Measurements from ENCODE around the gene AFMID.
"Not testable (repeated sequence)": the region's sequence is repeated elsewhere in the genome, so short reads cannot be mapped to it uniquely, and the experiment has no call there.

The AFMID gene

GRCh38 chr17:78248051-78248914, 61.1 kb downstream of the AFMID start:
- Histone ChIP-seq H3K4me1 (ENCODE audit: insufficient read depth, low read length) (peaks cover 4% of the 10 kb centered on the region; the same call in 1 of the 2 replicates), H3K27ac (ENCODE audit: low read depth, low read length) (no peak overlapping the region), H3K27me3 (ENCODE audit: insufficient read depth, low read length) (no peaks in the 10 kb centered on the region), H3K9ac (ENCODE audit: low read depth, low read length) (no peak overlapping the region), H3K36me3 (ENCODE audit: insufficient read depth, low read length) (no peaks in the 10 kb centered on the region), H3K4me3 (ENCODE audit: low read length) (no peak overlapping the region), H3K9me3 (ENCODE audit: insufficient read depth, low read depth, low read length) (0 out of 2 replicates have a peak, but pooled peaks cover 6% of the 10 kb centered on the region)
- WGBS, result 95% methylated on average over 30 of the region's 30 CpGs

- Histone ChIP-seq H3K27me3 (ENCODE audit: insufficient read depth, low read length) (no peaks in the 10 kb centered on the region), H3K9ac (ENCODE audit: low read depth, low read length) (no peak overlapping the region)
- 90% methylated on average over 16 of the region's 16 CpGs for WGBS
These were observed 62.1 kb downstream of the AFMID start for GRCh38 chr17:78249074-78249817.

GRCh38 chr17:78249818-78250806, 63.0 kb downstream of the AFMID start:
- no peaks in the 10 kb centered on the region for H3K36me3 ChIP-seq (ENCODE audit: insufficient read depth, low read length)
- H3K9me3 ChIP-seq (ENCODE audit: insufficient read depth, low read depth, low read length), result 0 out of 2 replicates have a peak, but pooled peaks cover 6% of the 10 kb centered on the region
- H3K4me1 ChIP-seq (ENCODE audit: insufficient read depth, low read length), result peaks cover 4% of the 10 kb centered on the region; the same call in 1 of the 2 replicates
- no peak overlapping the region for H3K9ac ChIP-seq (ENCODE audit: low read depth, low read length)
- no peak overlapping the region for H3K4me3 ChIP-seq (ENCODE audit: low read length)
- no peak overlapping the region for H3K27ac ChIP-seq (ENCODE audit: low read depth, low read length)
- 89% methylated on average over 20 of the region's 20 CpGs for WGBS
- no peaks in the 10 kb centered on the region for H3K27me3 ChIP-seq (ENCODE audit: insufficient read depth, low read length)

More at GRCh38 chr17:78249074-78249817, 62.1 kb downstream of the AFMID start:
- Histone ChIP-seq H3K4me3 (ENCODE audit: low read length) (no peak overlapping the region), H3K36me3 (ENCODE audit: insufficient read depth, low read length) (no peaks in the 10 kb centered on the region), H3K4me1 (ENCODE audit: insufficient read depth, low read length) (peaks cover 4% of the 10 kb centered on the region; the same call in 1 of the 2 replicates), H3K9me3 (ENCODE audit: insufficient read depth, low read depth, low read length) (0 out of 2 replicates have a peak, but pooled peaks cover 6% of the 10 kb centered on the region), H3K27ac (ENCODE audit: low read depth, low read length) (no peak overlapping the region)

- no peaks in the 10 kb centered on the region for H3K36me3 ChIP-seq (ENCODE audit: insufficient read depth, low read length)
- no peak overlapping the region for H3K9ac ChIP-seq (ENCODE audit: low read depth, low read length)
- H3K9me3 ChIP-seq (ENCODE audit: insufficient read depth, low read depth, low read length), result no peaks in the 10 kb centered on the region
- no peaks in the 10 kb centered on the region for H3K27me3 ChIP-seq (ENCODE audit: insufficient read depth, low read length)
- no peak overlapping the region for H3K4me3 ChIP-seq (ENCODE audit: low read length)
- peaks cover 5% of the 10 kb centered on the region; the same call in 1 of the 2 replicates for H3K4me1 ChIP-seq (ENCODE audit: insufficient read depth, low read length)
- WGBS, result 44% methylated on average over 27 of the region's 27 CpGs
- no peak overlapping the region for H3K27ac ChIP-seq (ENCODE audit: low read depth, low read length)
These were observed 64.0 kb downstream of the AFMID start for GRCh38 chr17:78250891-78251772.

- peaks cover 11% of the 10 kb centered on the region; the same call in 1 of the 2 replicates for H3K4me1 ChIP-seq (ENCODE audit: insufficient read depth, low read length)
- H3K9ac ChIP-seq (ENCODE audit: low read depth, low read length), result no peak overlapping the region
- no peak overlapping the region for H3K27ac ChIP-seq (ENCODE audit: low read depth, low read length)
- no peak overlapping the region for H3K4me3 ChIP-seq (ENCODE audit: low read length)
- H3K9me3 ChIP-seq (ENCODE audit: insufficient read depth, low read depth, low read length), result no peaks in the 10 kb centered on the region
- H3K27me3 ChIP-seq (ENCODE audit: insufficient read depth, low read length), result no peaks in the 10 kb centered on the region
- 82% methylated on average over 5 of the region's 6 CpGs for WGBS
- H3K36me3 ChIP-seq (ENCODE audit: insufficient read depth, low read length), result no peaks in the 10 kb centered on the region
These were observed 64.6 kb downstream of the AFMID start for GRCh38 chr17:78251773-78252103.

GRCh38 chr17:78252111-78252634, 65.0 kb downstream of the AFMID start:
- no peaks in the 10 kb centered on the region for H3K36me3 ChIP-seq (ENCODE audit: insufficient read depth, low read length)
- no peak overlapping the region for H3K4me3 ChIP-seq (ENCODE audit: low read length)
- H3K27me3 ChIP-seq (ENCODE audit: insufficient read depth, low read length), result no peaks in the 10 kb centered on the region
- WGBS, result 89% methylated on average over 12 of the region's 12 CpGs
- peaks cover 15% of the 10 kb centered on the region; the same call in 1 of the 2 replicates for H3K4me1 ChIP-seq (ENCODE audit: insufficient read depth, low read length)
- H3K9ac ChIP-seq (ENCODE audit: low read depth, low read length), result no peak overlapping the region
- H3K27ac ChIP-seq (ENCODE audit: low read depth, low read length), result no peak overlapping the region
- H3K9me3 ChIP-seq (ENCODE audit: insufficient read depth, low read depth, low read length), result no peaks in the 10 kb centered on the region

- Histone ChIP-seq H3K9me3 (ENCODE audit: insufficient read depth, low read depth, low read length) (no peaks in the 10 kb centered on the region), H3K9ac (ENCODE audit: low read depth, low read length) (no peak overlapping the region), H3K27ac (ENCODE audit: low read depth, low read length) (no peak overlapping the region), H3K27me3 (ENCODE audit: insufficient read depth, low read length) (no peaks in the 10 kb centered on the region), H3K4me3 (ENCODE audit: low read length) (no peak overlapping the region), H3K4me1 (ENCODE audit: insufficient read depth, low read length) (peaks cover 21% of the 10 kb centered on the region), H3K36me3 (ENCODE audit: insufficient read depth, low read length) (no peaks in the 10 kb centered on the region)
- 88% methylated on average over 15 of the region's 15 CpGs for WGBS
These were observed 65.8 kb downstream of the AFMID start for GRCh38 chr17:78252701-78253635.

GRCh38 chr17:78253636-78253945, 66.4 kb downstream of the AFMID start:
- H3K27me3 ChIP-seq (ENCODE audit: insufficient read depth, low read length); H3K36me3 ChIP-seq (ENCODE audit: insufficient read depth, low read length); H3K9me3 ChIP-seq (ENCODE audit: insufficient read depth, low read depth, low read length); H3K27ac ChIP-seq (ENCODE audit: low read depth, low read length): not testable (repeated sequence)
- Histone ChIP-seq H3K9ac (ENCODE audit: low read depth, low read length) (peak overlapping the region; percentile 88; the same call in 1 of the 2 replicates), H3K4me1 (ENCODE audit: insufficient read depth, low read length) (peaks cover 25% of the 10 kb centered on the region), H3K4me3 (ENCODE audit: low read length) (peak overlapping the region; percentile 70)
- 87% methylated on average over 12 of the region's 12 CpGs for WGBS

- H3K4me1 ChIP-seq (ENCODE audit: insufficient read depth, low read length), result peaks cover 25% of the 10 kb centered on the region
- no peaks in the 10 kb centered on the region for H3K9me3 ChIP-seq (ENCODE audit: insufficient read depth, low read depth, low read length)
- H3K36me3 ChIP-seq (ENCODE audit: insufficient read depth, low read length), result no peaks in the 10 kb centered on the region
- 6% methylated on average over 73 of the region's 73 CpGs for WGBS
- peak overlapping the region; percentile 93 for H3K27ac ChIP-seq (ENCODE audit: low read depth, low read length)
- peak overlapping the region; percentile 70 for H3K4me3 ChIP-seq (ENCODE audit: low read length)
- H3K27me3 ChIP-seq (ENCODE audit: insufficient read depth, low read length), result no peaks in the 10 kb centered on the region
- H3K9ac ChIP-seq (ENCODE audit: low read depth, low read length), result peak overlapping the region; percentile 88
These were observed 66.9 kb downstream of the AFMID start for GRCh38 chr17:78253946-78254672.

Data from HUES64 (cell line).